B cell (primary cell): Measurements from ENCODE around the gene PMM1.

ENCODE experiments used
- CTCF ChIP-seq: fragments of 200-600 bp; IDR thresholded peaks from one replicate; pipeline ENCODE4 v1.8.0; 2022; ENCODE audit warnings: antibody characterized with exemption, mild to moderate bottlenecking
- EZH2 ChIP-seq: IDR thresholded peaks from 2 replicates; pipeline ENCODE4 v1.6.1; 2012; ENCODE audit warnings: borderline replicate concordance, low read depth, mild to moderate bottlenecking, moderate library complexity, low read length; ENCODE audit not compliant: insufficient read depth, poor library complexity, severe bottlenecking

- TF ChIP-seq CTCF (no peak), EZH2 (no peak)
Measured at GRCh38 chr22:41621911-41622179, 32.2 kb upstream of the PMM1 start.
